Calu3 (cell line): ENCODE measurements around the gene PSMG4. TPM values are rescaled to one million over a fixed set of nuclear protein-coding genes. Genes with fewer than 3 reads are reported as not detected.

Experiments used
- BruUV-seq: library from RNA; stranded (reverse); fragments of 400-500 nt; replicated peaks from 2 replicates; lab custom pipeline; 2021; lab: Mats Ljungman, UMichigan
- CTCF ChIA-PET: fragments of 300-600 bp; sonication (Branson Sonifier 250); formaldehyde crosslinking; loops from one replicate; lab custom pipeline; 2022; ENCODE audit warnings: antibody characterized with exemption; lab: Charles Lee
- DNase-seq: peaks from one replicate; pipeline ENCODE4 v3.0.0; 2022
- H3K27ac Mint-ChIP-seq: one replicate; pipeline ENCODE4 v1.8.0; 2022; ENCODE audit warnings: mixed read lengths; ENCODE audit not compliant: unreplicated experiment
- H3K27me3 Mint-ChIP-seq: one replicate; pipeline ENCODE4 v1.8.0; 2022; ENCODE audit warnings: mixed read lengths; ENCODE audit not compliant: unreplicated experiment
- H3K36me3 Mint-ChIP-seq: one replicate; pipeline ENCODE4 v1.8.0; 2022; ENCODE audit warnings: mild to moderate bottlenecking, moderate library complexity, mixed read lengths; ENCODE audit not compliant: insufficient read depth, unreplicated experiment
- H3K4me1 Mint-ChIP-seq: one replicate; pipeline ENCODE4 v1.8.0; 2022; ENCODE audit warnings: mild to moderate bottlenecking, low read depth, mixed read lengths; ENCODE audit not compliant: unreplicated experiment
- H3K4me3 Mint-ChIP-seq: one replicate; pipeline ENCODE4 v1.8.0; 2022; ENCODE audit warnings: mild to moderate bottlenecking, low read depth, moderate library complexity, mixed read lengths; ENCODE audit not compliant: unreplicated experiment
- H3K9me3 Mint-ChIP-seq: one replicate; pipeline ENCODE4 v1.8.0; 2022; ENCODE audit warnings: low read depth, mixed read lengths; ENCODE audit not compliant: unreplicated experiment
- CTCF ChIP-seq: fragments of 200-600 bp; IDR thresholded peaks from one replicate; pipeline ENCODE4 v1.8.0; 2022; ENCODE audit warnings: antibody characterized with exemption; ENCODE audit not compliant: unreplicated experiment
- intact Hi-C: fragments of 100-400 bp; cut with micrococcal nuclease; formaldehyde crosslinking; loops from one replicate; pipeline ENCODE4 v1.10.0; 2022; ENCODE audit not compliant: unreplicated experiment
- total RNA-seq: library from RNA; stranded (reverse); gene quantifications from 2 replicates; pipeline ENCODE4 v1.2.3, GENCODE V29; 2022

The PSMG4 gene
- total RNA-seq, 1 experiment from 2014 or later, result 17.6 TPM

GRCh38 chr6:3314621-3315467 is 56.1 kb downstream of the PSMG4 start:
- Mint-ChIP-seq H3K27me3 (peaks cover 54% of the 10 kb centered on the region), H3K27ac (no peak overlapping the region), H3K9me3 (no peaks in the 10 kb centered on the region), H3K36me3 (no peaks in the 10 kb centered on the region), H3K4me1 (no peaks in the 10 kb centered on the region), H3K4me3 (no peak overlapping the region)
- BruUV-seq, result no TSS peak
- DNase-seq, result no peak
- intact Hi-C loops, result no loop called here
- no peak for TF ChIP-seq CTCF
- CTCF ChIA-PET, result no interaction called here

- BruUV-seq, result no TSS peak
- DNase-seq, result no peak
- Mint-ChIP-seq H3K9me3 (no peaks in the 10 kb centered on the region), H3K27ac (no peak overlapping the region), H3K36me3 (no peaks in the 10 kb centered on the region), H3K27me3 (peaks cover 47% of the 10 kb centered on the region), H3K4me3 (no peak overlapping the region), H3K4me1 (no peaks in the 10 kb centered on the region)
- intact Hi-C loops, result no loop called here
- no peak for TF ChIP-seq CTCF
- CTCF ChIA-PET, result no interaction called here
Observed at GRCh38 chr6:3315841-3316240, 57.1 kb downstream of the PSMG4 start.

GRCh38 chr6:3316331-3316730 is 57.6 kb downstream of the PSMG4 start:
- H3K27me3 Mint-ChIP-seq, result peaks cover 42% of the 10 kb centered on the region
- H3K27ac Mint-ChIP-seq, result no peak overlapping the region
- BruUV-seq, result no TSS peak
- DNase-seq, result no peak
- H3K9me3 Mint-ChIP-seq, result no peaks in the 10 kb centered on the region
- no peaks in the 10 kb centered on the region for H3K36me3 Mint-ChIP-seq
- H3K4me1 Mint-ChIP-seq, result no peaks in the 10 kb centered on the region
- H3K4me3 Mint-ChIP-seq, result no peak overlapping the region
- intact Hi-C loops, result no loop called here
- TF ChIP-seq CTCF, result no peak
- CTCF ChIA-PET, result no interaction called here

- Mint-ChIP-seq H3K4me3 (no peak overlapping the region), H3K9me3 (no peaks in the 10 kb centered on the region), H3K27me3 (peaks cover 39% of the 10 kb centered on the region), H3K4me1 (no peaks in the 10 kb centered on the region), H3K36me3 (no peaks in the 10 kb centered on the region), H3K27ac (no peak overlapping the region)
- DNase-seq, result no peak
- no TSS peak for BruUV-seq
- TF ChIP-seq CTCF, result no peak
- intact Hi-C loops, result no loop called here
- CTCF ChIA-PET, result no interaction called here
Observed at GRCh38 chr6:3316818-3317217, 58.1 kb downstream of the PSMG4 start.

Other genes with a start within 250 kb of the PSMG4 start
- gene RIPK1, start 190.5 kb upstream of the PSMG4 start, total RNA-seq, result 11.5 and 11.6 TPM in 2 replicates
- gene BPHL, start 140.2 kb upstream of the PSMG4 start, total RNA-seq, result 15.1 and 18.4 TPM in 2 replicates
- gene TUBB2A, start 101.4 kb upstream of the PSMG4 start, total RNA-seq, result 16.0 and 17.6 TPM in 2 replicates
- gene TUBB2B, start 31.3 kb upstream of the PSMG4 start, total RNA-seq, result 2.5 and 3.0 TPM in 2 replicates
- gene SLC22A23, start 198.1 kb downstream of the PSMG4 start, total RNA-seq, result 3.9 and 4.3 TPM in 2 replicates